Endothelial cell (in vitro differentiated cells): Measurements from ENCODE around the gene MYH13. TPM values are rescaled to one million over a fixed set of nuclear protein-coding genes. Genes with fewer than 3 reads are reported as not detected.

Source experiments
- DNase-seq: peaks from one replicate; pipeline ENCODE4 v3.0.0; 2021; ENCODE audit warnings: low spot score
- H3K27ac Mint-ChIP-seq: one replicate; pipeline ENCODE4 v1.8.0; 2021; ENCODE audit warnings: mixed read lengths, inconsistent platforms; ENCODE audit not compliant: unreplicated experiment
- H3K27me3 Mint-ChIP-seq: one replicate; pipeline ENCODE4 v1.8.0; 2021; ENCODE audit warnings: mild to moderate bottlenecking, moderate library complexity, mixed read lengths, inconsistent platforms; ENCODE audit not compliant: unreplicated experiment
- H3K36me3 Mint-ChIP-seq: one replicate; pipeline ENCODE4 v1.8.0; 2021; ENCODE audit warnings: mild to moderate bottlenecking, low read depth, mixed read lengths, inconsistent platforms; ENCODE audit not compliant: unreplicated experiment
- H3K4me1 Mint-ChIP-seq: one replicate; pipeline ENCODE4 v1.8.0; 2021; ENCODE audit warnings: mild to moderate bottlenecking, mixed read lengths, inconsistent platforms; ENCODE audit not compliant: unreplicated experiment
- H3K4me3 Mint-ChIP-seq: one replicate; pipeline ENCODE4 v1.8.0; 2021; ENCODE audit warnings: mild to moderate bottlenecking, mixed read lengths, inconsistent platforms; ENCODE audit not compliant: unreplicated experiment
- H3K9me3 Mint-ChIP-seq: one replicate; pipeline ENCODE4 v1.8.0; 2021; ENCODE audit warnings: mixed read lengths, inconsistent platforms; ENCODE audit not compliant: unreplicated experiment
- long read RNA-seq: library from polyadenylated mRNA; unstranded; transcript quantifications from one replicate; pipeline ENCODE4 v2.0.0, GENCODE V29; 2020; ENCODE audit not compliant: unreplicated experiment
- total RNA-seq: library from RNA; stranded (reverse); fragmentation: NEBNext Ultra II Directional; extraction: Animal tissue kit (Norgen Biotek cat#: 25700); gene quantifications from one replicate; pipeline ENCODE4 v1.2.1, GENCODE V29; 2021; ENCODE audit not compliant: unreplicated experiment
- TF ChIP-seq, protein P1 (sequence below): fragments of 200-600 bp; sonication (generic); IDR thresholded peaks from one replicate; pipeline ENCODE4 v1.5.0; 2021; ENCODE audit warnings: antibody characterized with exemption; ENCODE audit not compliant: unreplicated experiment

The MYH13 gene
- total RNA-seq = 0.05 TPM
- long read RNA-seq = 0 reads

GRCh38 chr17:10372906-10373305, at the start of gene MYH13:
MYH13 (minus strand) TSS chr17:10373006; CDS start chr17:10364530, 8,476 bp downstream.
- TF ChIP-seq, protein P1, sequence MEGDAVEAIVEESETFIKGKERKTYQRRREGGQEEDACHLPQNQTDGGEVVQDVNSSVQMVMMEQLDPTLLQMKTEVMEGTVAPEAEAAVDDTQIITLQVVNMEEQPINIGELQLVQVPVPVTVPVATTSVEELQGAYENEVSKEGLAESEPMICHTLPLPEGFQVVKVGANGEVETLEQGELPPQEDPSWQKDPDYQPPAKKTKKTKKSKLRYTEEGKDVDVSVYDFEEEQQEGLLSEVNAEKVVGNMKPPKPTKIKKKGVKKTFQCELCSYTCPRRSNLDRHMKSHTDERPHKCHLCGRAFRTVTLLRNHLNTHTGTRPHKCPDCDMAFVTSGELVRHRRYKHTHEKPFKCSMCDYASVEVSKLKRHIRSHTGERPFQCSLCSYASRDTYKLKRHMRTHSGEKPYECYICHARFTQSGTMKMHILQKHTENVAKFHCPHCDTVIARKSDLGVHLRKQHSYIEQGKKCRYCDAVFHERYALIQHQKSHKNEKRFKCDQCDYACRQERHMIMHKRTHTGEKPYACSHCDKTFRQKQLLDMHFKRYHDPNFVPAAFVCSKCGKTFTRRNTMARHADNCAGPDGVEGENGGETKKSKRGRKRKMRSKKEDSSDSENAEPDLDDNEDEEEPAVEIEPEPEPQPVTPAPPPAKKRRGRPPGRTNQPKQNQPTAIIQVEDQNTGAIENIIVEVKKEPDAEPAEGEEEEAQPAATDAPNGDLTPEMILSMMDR = no peak
- no peak within 1 kb of the TSS for H3K27ac Mint-ChIP-seq
- no peaks in the 10 kb centered on the region for H3K4me1 Mint-ChIP-seq
- no peaks in the 10 kb centered on the region for H3K9me3 Mint-ChIP-seq
- H3K27me3 Mint-ChIP-seq = no peaks in the 10 kb centered on the region
- H3K4me3 Mint-ChIP-seq = no peak within 1 kb of the TSS
- DNase-seq = no peak
- no peaks in the 10 kb centered on the region for H3K36me3 Mint-ChIP-seq

DNA sequence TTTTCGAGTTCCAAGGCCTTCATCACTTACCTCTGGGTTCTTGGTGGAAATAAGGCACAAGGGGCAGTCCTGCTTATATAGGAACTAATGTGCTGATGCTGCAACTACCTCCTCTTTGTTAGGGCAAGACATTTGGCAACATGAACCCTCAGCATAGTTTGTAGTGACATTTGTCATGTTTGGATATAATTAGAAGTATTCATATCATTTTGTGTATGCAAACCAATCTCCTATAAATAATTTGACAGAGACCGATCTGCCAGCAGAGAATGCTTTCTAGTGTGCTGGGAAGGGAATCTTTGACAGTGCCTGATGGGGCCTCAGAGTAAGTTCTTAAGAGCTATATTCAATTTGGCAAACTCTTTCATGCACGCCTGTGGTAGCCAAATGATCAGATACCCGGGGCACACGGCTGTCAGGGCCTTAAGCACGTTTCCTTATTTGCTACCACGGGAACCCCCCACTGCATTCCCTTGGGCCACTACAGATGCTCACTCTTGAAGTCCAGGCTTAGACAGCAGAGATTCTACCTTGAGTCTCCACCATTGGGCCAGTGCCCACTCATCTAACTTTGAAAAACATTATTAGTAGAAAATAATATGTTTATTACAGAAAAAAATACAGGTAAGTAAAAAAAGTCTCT, 49.2 kb upstream of the MYH13 start, which contains the start of gene MYH8:
Gene MYH8, minus strand, starts transcription at position 51 of the 643 bp plus-strand sequence. CDS start 1,723 bp downstream, outside the sequence.
- Mint-ChIP-seq H3K27ac (no peak within 1 kb of the TSS), H3K27me3 (peaks cover 1% of the 10 kb centered on the region), H3K4me1 (peaks cover 2% of the 10 kb centered on the region), H3K4me3 (no peak within 1 kb of the TSS), H3K36me3 (no peaks in the 10 kb centered on the region), H3K9me3 (no peaks in the 10 kb centered on the region)
- no peak for DNase-seq
- TF ChIP-seq, protein P1 = no peak

DNA sequence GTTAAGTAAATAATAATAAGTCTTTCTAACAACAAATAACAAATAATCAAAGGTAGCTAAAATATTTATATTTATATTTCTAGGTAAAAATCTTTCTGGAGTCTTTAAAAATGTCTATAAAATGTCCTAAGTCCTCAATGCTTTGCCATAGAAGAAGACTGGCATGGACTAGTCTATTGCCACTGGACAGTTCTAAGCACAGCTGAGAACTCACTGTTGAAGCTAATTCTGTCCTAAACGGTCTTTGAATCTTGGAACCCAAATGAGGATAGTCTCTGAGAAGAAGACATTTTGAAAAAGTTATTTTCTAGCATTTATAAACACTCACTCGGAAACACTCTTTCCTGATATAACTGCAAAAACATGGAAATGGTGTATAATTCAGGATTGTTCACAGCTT, 48.4 kb upstream of the MYH13 start:
- TF ChIP-seq, protein P1 = no peak
- no peak for DNase-seq
- H3K27me3 Mint-ChIP-seq = no peaks in the 10 kb centered on the region
- H3K4me3 Mint-ChIP-seq = no peak overlapping the region
- peaks cover 2% of the 10 kb centered on the region for H3K4me1 Mint-ChIP-seq
- no peak overlapping the region for H3K27ac Mint-ChIP-seq
- no peaks in the 10 kb centered on the region for H3K9me3 Mint-ChIP-seq
- no peaks in the 10 kb centered on the region for H3K36me3 Mint-ChIP-seq

DNA sequence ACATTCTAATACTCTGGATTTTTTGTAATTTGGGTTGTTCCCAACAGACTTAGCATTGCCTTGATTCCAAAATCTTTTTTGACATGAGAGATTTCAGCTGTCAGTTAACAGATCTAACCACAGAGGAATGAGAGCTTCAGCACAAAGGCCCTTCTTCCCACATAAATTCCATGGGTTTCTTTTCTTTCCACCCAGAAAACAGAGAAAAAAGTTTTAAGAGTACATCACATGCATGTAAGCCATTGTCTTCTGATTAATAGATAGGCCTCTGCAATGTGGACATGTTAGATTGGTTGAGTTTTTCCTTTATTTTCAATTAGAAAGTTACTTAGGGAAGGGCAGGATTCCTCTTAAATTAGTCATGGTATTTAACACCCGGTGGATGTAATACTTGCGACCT, 48.0 kb upstream of the MYH13 start:
- Mint-ChIP-seq H3K27ac (no peak overlapping the region), H3K36me3 (no peaks in the 10 kb centered on the region), H3K4me1 (peaks cover 2% of the 10 kb centered on the region), H3K9me3 (no peaks in the 10 kb centered on the region), H3K4me3 (no peak overlapping the region), H3K27me3 (no peaks in the 10 kb centered on the region)
- TF ChIP-seq, protein P1 = no peak
- DNase-seq = no peak

GRCh38 chr17:10417431-10417830, 44.6 kb upstream of the MYH13 start:
- TF ChIP-seq, protein P1 = no peak
- peaks cover 2% of the 10 kb centered on the region for H3K4me1 Mint-ChIP-seq
- no peaks in the 10 kb centered on the region for H3K36me3 Mint-ChIP-seq
- no peaks in the 10 kb centered on the region for H3K9me3 Mint-ChIP-seq
- H3K4me3 Mint-ChIP-seq = no peak overlapping the region
- H3K27me3 Mint-ChIP-seq = peaks cover 1% of the 10 kb centered on the region
- no peak for DNase-seq
- no peak overlapping the region for H3K27ac Mint-ChIP-seq
